22Rv1 (cell line): ENCODE data around the gene LRRK1.

Experiments
- ZFX ChIP-seq: fragments of 450-650 bp; IDR thresholded peaks from 2 replicates; pipeline ENCODE4 v1.6.1; 2017; ENCODE audit warnings: antibody characterized with exemption, borderline replicate concordance
- TF ChIP-seq, protein P1 (sequence below): fragments of 450-650 bp; IDR thresholded peaks from 2 replicates; pipeline ENCODE4 v1.5.1; 2017; ENCODE audit warnings: mild to moderate bottlenecking

- TF ChIP-seq, protein P1, sequence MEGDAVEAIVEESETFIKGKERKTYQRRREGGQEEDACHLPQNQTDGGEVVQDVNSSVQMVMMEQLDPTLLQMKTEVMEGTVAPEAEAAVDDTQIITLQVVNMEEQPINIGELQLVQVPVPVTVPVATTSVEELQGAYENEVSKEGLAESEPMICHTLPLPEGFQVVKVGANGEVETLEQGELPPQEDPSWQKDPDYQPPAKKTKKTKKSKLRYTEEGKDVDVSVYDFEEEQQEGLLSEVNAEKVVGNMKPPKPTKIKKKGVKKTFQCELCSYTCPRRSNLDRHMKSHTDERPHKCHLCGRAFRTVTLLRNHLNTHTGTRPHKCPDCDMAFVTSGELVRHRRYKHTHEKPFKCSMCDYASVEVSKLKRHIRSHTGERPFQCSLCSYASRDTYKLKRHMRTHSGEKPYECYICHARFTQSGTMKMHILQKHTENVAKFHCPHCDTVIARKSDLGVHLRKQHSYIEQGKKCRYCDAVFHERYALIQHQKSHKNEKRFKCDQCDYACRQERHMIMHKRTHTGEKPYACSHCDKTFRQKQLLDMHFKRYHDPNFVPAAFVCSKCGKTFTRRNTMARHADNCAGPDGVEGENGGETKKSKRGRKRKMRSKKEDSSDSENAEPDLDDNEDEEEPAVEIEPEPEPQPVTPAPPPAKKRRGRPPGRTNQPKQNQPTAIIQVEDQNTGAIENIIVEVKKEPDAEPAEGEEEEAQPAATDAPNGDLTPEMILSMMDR, result no peak
- TF ChIP-seq ZFX, result no peak
Observed at GRCh38 chr15:101026656-101027272, 107.6 kb downstream of the LRRK1 start.
